A549 treated with RU486 at 1 μM for 4 hours (cell line): Measurements from ENCODE around the gene FBRSL1. TPM values are rescaled to one million over a fixed set of nuclear protein-coding genes. Genes with fewer than 3 reads are reported as not detected.

ENCODE experiments used
- total RNA-seq: library from RNA; stranded (reverse); fragments of 200-300 nt; extraction: Qiagen RNA extraction; gene quantifications from 5 replicates; pipeline ENCODE4 v1.2.3, GENCODE V29; 2022; ENCODE audit warnings: low read depth

The FBRSL1 gene
- 50.9 to 94.0 TPM (median 81.4 TPM) in 5 replicates for total RNA-seq

GRCh38 chr12:132489602-132490266 lies at the start of gene FBRSL1:
TSS of gene FBRSL1 (plus strand) at chr12:132490151.

Other genes with a start within 250 kb of the FBRSL1 start
- gene GALNT9, start 160.6 kb upstream of the FBRSL1 start, total RNA-seq: 3.2 to 7.4 TPM (median 6.5 TPM) in 5 replicates
- not detected in 5 replicates for gene LRCOL1, start 120.4 kb downstream of the FBRSL1 start, total RNA-seq
- gene P2RX2, start 128.6 kb downstream of the FBRSL1 start, total RNA-seq: not detected in 5 replicates
- gene POLE, start 197.2 kb downstream of the FBRSL1 start, total RNA-seq: 41.2 to 49.7 TPM (median 44.5 TPM) in 5 replicates
- gene PXMP2, start 197.4 kb downstream of the FBRSL1 start, total RNA-seq: 21.5 to 35.7 TPM (median 30.5 TPM) in 5 replicates
- 39.7 to 60.9 TPM (median 53.4 TPM) in 5 replicates for gene PGAM5, start 220.7 kb downstream of the FBRSL1 start, total RNA-seq